Activated CD4-positive, alpha-beta T cell treated with anti-CD3 and anti-CD28 coated beads, Interleukin-2, amount 50 U/mL, for 4 hours (primary cell): ENCODE results near the gene IRF2BPL.

Source experiments
- DNase-seq, 2 experiments: peaks; one replicate each; pipeline ENCODE4 v3.0.0-alpha.2; 2020

IRF2BPL gene

GRCh38 chr14:77028384-77029231 lies at the start of gene IRF2BPL:
TSS of gene IRF2BPL (minus strand) at chr14:77028708. CDS start at chr14:77027792, 916 bp downstream.
- DNase-seq = peak; percentile 93

GRCh38 chr14:77077040-77077439 lies 48.5 kb upstream of the IRF2BPL start:
- DNase-seq = no peak

- DNase-seq = no peak
These were observed 47.7 kb upstream of the IRF2BPL start for GRCh38 chr14:77076113-77076631.

GRCh38 chr14:77074969-77075368 lies 46.5 kb upstream of the IRF2BPL start:
- no peak for DNase-seq

GRCh38 chr14:77071938-77072388 lies 43.5 kb upstream of the IRF2BPL start:
- DNase-seq = no peak

- no peak for DNase-seq
These were observed 41.0 kb upstream of the IRF2BPL start for GRCh38 chr14:77069551-77069950.

GRCh38 chr14:77068517-77069200 lies 40.2 kb upstream of the IRF2BPL start:
- DNase-seq = no peak

- peak; percentile 53 to 58 for DNase-seq
These were observed 39.4 kb upstream of the IRF2BPL start for GRCh38 chr14:77067632-77068516.

- DNase-seq = no peak
These were observed 38.2 kb upstream of the IRF2BPL start for GRCh38 chr14:77066578-77067172.

- no peak for DNase-seq
These were observed 37.5 kb upstream of the IRF2BPL start for GRCh38 chr14:77065851-77066577.

GRCh38 chr14:77064521-77065178 lies 36.1 kb upstream of the IRF2BPL start:
- DNase-seq = no peak

GRCh38 chr14:77063571-77064171 lies 35.2 kb upstream of the IRF2BPL start:
- no peak for DNase-seq

GRCh38 chr14:77062261-77062660 lies 33.8 kb upstream of the IRF2BPL start:
- no peak for DNase-seq

- no peak for DNase-seq
These were observed 33.2 kb upstream of the IRF2BPL start for GRCh38 chr14:77061630-77062257.

GRCh38 chr14:77059276-77059915 lies 30.9 kb upstream of the IRF2BPL start:
- DNase-seq = peak; percentile 26 to 39

GRCh38 chr14:77058785-77059184 lies 30.3 kb upstream of the IRF2BPL start:
- no peak for DNase-seq

- no peak for DNase-seq
These were observed 29.6 kb upstream of the IRF2BPL start for GRCh38 chr14:77058117-77058516.

GRCh38 chr14:77055981-77056380 lies 27.5 kb upstream of the IRF2BPL start:
- DNase-seq = no peak

- DNase-seq = no peak
These were observed 26.8 kb upstream of the IRF2BPL start for GRCh38 chr14:77055306-77055705.
